Jurkat, Clone E6-1 (cell line): ENCODE measurements around the gene ITGA11.
A peak's percentile ranks its signal among the peaks of the same experiment; 100 is the strongest.

Source experiments
- DNase-seq: peaks from one replicate; pipeline ENCODE4 v3.0.0-alpha.2; 2011; ENCODE audit warnings: low read depth, low spot score
- H3K4me3 ChIP-seq: 2 replicates; pipeline ENCODE4 v1.5.1; 2011; ENCODE audit warnings: mild to moderate bottlenecking, low read length, control low read depth, moderate library complexity

ITGA11 gene

GRCh38 chr15:68265674-68266073, 166.3 kb downstream of the ITGA11 start:
- no peak for DNase-seq

GRCh38 chr15:68265081-68265480, 166.9 kb downstream of the ITGA11 start:
- no peak overlapping the region for H3K4me3 ChIP-seq

More at GRCh38 chr15:68265674-68266073, 166.3 kb downstream of the ITGA11 start:
- no peak overlapping the region for H3K4me3 ChIP-seq

GRCh38 chr15:68264282-68264681, 167.7 kb downstream of the ITGA11 start:
- DNase-seq, result no peak
- H3K4me3 ChIP-seq, result no peak overlapping the region

More at GRCh38 chr15:68265081-68265480, 166.9 kb downstream of the ITGA11 start:
- no peak for DNase-seq

GRCh38 chr15:68262514-68263356, 169.2 kb downstream of the ITGA11 start:
- DNase-seq, result no peak

GRCh38 chr15:68261980-68262379, 170.0 kb downstream of the ITGA11 start:
- no peak overlapping the region for H3K4me3 ChIP-seq
- no peak for DNase-seq

More at GRCh38 chr15:68262514-68263356, 169.2 kb downstream of the ITGA11 start:
- H3K4me3 ChIP-seq, result no peak overlapping the region

- DNase-seq, result no peak
- H3K4me3 ChIP-seq, result no peak overlapping the region
Observed at GRCh38 chr15:68261241-68261640, 170.7 kb downstream of the ITGA11 start.

- no peak overlapping the region for H3K4me3 ChIP-seq
- DNase-seq, result no peak
Observed at GRCh38 chr15:68259883-68260282, 172.1 kb downstream of the ITGA11 start.

GRCh38 chr15:68258692-68259091, 173.3 kb downstream of the ITGA11 start:
- DNase-seq, result no peak
- no peak overlapping the region for H3K4me3 ChIP-seq

- no peak for DNase-seq
- H3K4me3 ChIP-seq, result no peak overlapping the region
Observed at GRCh38 chr15:68256675-68257450, 175.1 kb downstream of the ITGA11 start.

GRCh38 chr15:68252925-68253534, 178.9 kb downstream of the ITGA11 start:
- H3K4me3 ChIP-seq, result no peak overlapping the region
- DNase-seq, result peak; percentile 79

- no peak for DNase-seq
- H3K4me3 ChIP-seq, result no peak overlapping the region
Observed at GRCh38 chr15:68249058-68249713, 182.8 kb downstream of the ITGA11 start.
